Measurements from ENCODE around the gene RAD23B. TPM values are rescaled to one million over a fixed set of nuclear protein-coding genes. Genes with fewer than 3 reads are reported as not detected.

Gene RAD23B
- total RNA-seq, 1 experiment from 2014 or later, result 176 TPM

- no TSS peak for BruUV-seq (replicated peaks)
- CTCF ChIA-PET, result no interaction called here
Observed at GRCh38 chr9:107312376-107313050, 29.4 kb downstream of the RAD23B start.

GRCh38 chr9:107313555-107314096, 30.5 kb downstream of the RAD23B start:
- no TSS peak for BruUV-seq (replicated peaks)
- ChIA-PET POLR2A (ENCODE audit: unreplicated experiment) (no interaction called here), CTCF (no interaction called here)
- no peak for TF ChIP-seq CTCF (conservative IDR thresholded peaks at IDR 0.05)
- TF ChIP-seq EZH2 (IDR thresholded peaks at IDR 0.05; ENCODE audit: low read depth), result no peak
- no peaks in the 10 kb centered on the region for H3K4me1 ChIP-seq (replicated peaks; ENCODE audit: insufficient read depth)
- peaks cover 59% of the 10 kb centered on the region for H3K36me3 ChIP-seq (ENCODE audit: low read depth)
- no peaks in the 10 kb centered on the region for H3K9me3 ChIP-seq (ENCODE audit: insufficient read depth, low read depth)
- H3K4me2 ChIP-seq, result no peak overlapping the region
- no peaks in the 10 kb centered on the region for H3K9me2 ChIP-seq (ENCODE audit: insufficient read depth)
- H3K27ac ChIP-seq, result no peak overlapping the region
- no peak overlapping the region for H3K4me3 ChIP-seq
- intact Hi-C loops (cut with micrococcal nuclease; ENCODE audit: unreplicated experiment), result no loop called here
- H3K79me2 ChIP-seq (ENCODE audit: low read depth), result peaks cover 98% of the 10 kb centered on the region
- DNase-seq, result no peak
- no peaks in the 10 kb centered on the region for H3K27me3 ChIP-seq (ENCODE audit: insufficient read depth, low read depth)
- H2AFZ ChIP-seq, result no peak overlapping the region
- H3F3A ChIP-seq (ENCODE audit: insufficient read depth, low read depth), result peaks cover 42% of the 10 kb centered on the region
- peaks cover 79% of the 10 kb centered on the region for H4K20me1 ChIP-seq (ENCODE audit: insufficient read depth)

More at GRCh38 chr9:107312376-107313050, 29.4 kb downstream of the RAD23B start:
- DNase-seq, result no peak
- TF ChIP-seq EZH2 (IDR thresholded peaks at IDR 0.05; ENCODE audit: low read depth), result no peak
- TF ChIP-seq CTCF (conservative IDR thresholded peaks at IDR 0.05), result no peak
- H3K79me2 ChIP-seq (ENCODE audit: low read depth), result peaks cover 98% of the 10 kb centered on the region
- peaks cover 35% of the 10 kb centered on the region for H3F3A ChIP-seq (ENCODE audit: insufficient read depth, low read depth)
- peaks cover 80% of the 10 kb centered on the region for H4K20me1 ChIP-seq (ENCODE audit: insufficient read depth)
- no peaks in the 10 kb centered on the region for H3K27me3 ChIP-seq (ENCODE audit: insufficient read depth, low read depth)
- H2AFZ ChIP-seq, result no peak overlapping the region
- H3K4me1 ChIP-seq (replicated peaks; ENCODE audit: insufficient read depth), result no peaks in the 10 kb centered on the region
- peaks cover 63% of the 10 kb centered on the region for H3K36me3 ChIP-seq (ENCODE audit: low read depth)
- H3K4me3 ChIP-seq, result no peak overlapping the region
- H3K9me2 ChIP-seq (ENCODE audit: insufficient read depth), result no peaks in the 10 kb centered on the region
- intact Hi-C loops (cut with micrococcal nuclease; ENCODE audit: unreplicated experiment), result no loop called here
- H3K4me2 ChIP-seq, result no peak overlapping the region
- no peaks in the 10 kb centered on the region for H3K9me3 ChIP-seq (ENCODE audit: insufficient read depth, low read depth)
- H3K27ac ChIP-seq, result no peak overlapping the region
- POLR2A ChIA-PET (ENCODE audit: unreplicated experiment), result no interaction called here

- peaks cover 98% of the 10 kb centered on the region for H3K79me2 ChIP-seq (ENCODE audit: low read depth)
- no peak overlapping the region for H2AFZ ChIP-seq
- H3K36me3 ChIP-seq (ENCODE audit: low read depth), result peaks cover 63% of the 10 kb centered on the region
- H3K4me1 ChIP-seq (replicated peaks; ENCODE audit: insufficient read depth), result no peaks in the 10 kb centered on the region
- TF ChIP-seq EZH2 (IDR thresholded peaks at IDR 0.05; ENCODE audit: low read depth) (no peak), CTCF (conservative IDR thresholded peaks at IDR 0.05) (no peak)
- intact Hi-C loops (cut with micrococcal nuclease; ENCODE audit: unreplicated experiment), result no loop called here
- H3K4me3 ChIP-seq, result no peak overlapping the region
- H3K9me2 ChIP-seq (ENCODE audit: insufficient read depth), result no peaks in the 10 kb centered on the region
- H3K4me2 ChIP-seq, result no peak overlapping the region
- no peaks in the 10 kb centered on the region for H3K27me3 ChIP-seq (ENCODE audit: insufficient read depth, low read depth)
- H4K20me1 ChIP-seq (ENCODE audit: insufficient read depth), result peaks cover 78% of the 10 kb centered on the region
- H3F3A ChIP-seq (ENCODE audit: insufficient read depth, low read depth), result peaks cover 54% of the 10 kb centered on the region
- DNase-seq, result no peak
- CTCF ChIA-PET, result no interaction called here
- POLR2A ChIA-PET (ENCODE audit: unreplicated experiment), result interaction anchor here (0.5 kb wide), 1 partner anchor 692 kb away, joined by 3 read pairs; no protein-coding TSS in a partner anchor
- H3K27ac ChIP-seq, result no peak overlapping the region
- H3K9me3 ChIP-seq (ENCODE audit: insufficient read depth, low read depth), result no peaks in the 10 kb centered on the region
- no TSS peak for BruUV-seq (replicated peaks)
Observed at GRCh38 chr9:107314763-107315162, 31.7 kb downstream of the RAD23B start.

Data from PC-9 (cell line).